Stomach (tissue), 9 donors: Measurements from ENCODE around the gene TLL1. TPM values are rescaled to one million over a fixed set of nuclear protein-coding genes. Genes with fewer than 3 reads are reported as not detected.

Experiments
- DNase-seq, 2 donors: peaks; one replicate each; pipeline versions ENCODE4 v3.0.0 to v3.0.0-alpha.2; 2013 to 2019
- H3K27ac ChIP-seq, 5 donors: fragments of 200-600 bp in 4 of 5; sonication (generic) in 4 of 5; one replicate each; pipeline ENCODE4 v1.5.1; 2013 to 2019; ENCODE audit warnings: mild to moderate bottlenecking in 1 of 5, moderate library complexity in 1 of 5
- H3K27me3 ChIP-seq, 3 donors: fragments of 200-600 bp; sonication (generic); one replicate each; pipeline ENCODE4 v1.5.1; 2017 to 2019; ENCODE audit warnings: mixed run types in 1 of 3
- H3K36me3 ChIP-seq, 4 donors: fragments of 200-600 bp; sonication (generic); 1 replicate in 3 of 4; 2 replicates in 1 of 4; pipeline ENCODE4 v1.5.1; 2016 to 2019
- H3K4me1 ChIP-seq, 4 donors: fragments of 200-600 bp; sonication (generic); one replicate each; pipeline ENCODE4 v1.5.1; 2016 to 2019
- H3K4me3 ChIP-seq, 4 donors: fragments of 200-600 bp; sonication (generic) in 3 of 4; one replicate each; pipeline ENCODE4 v1.5.1; 2016 to 2019; ENCODE audit warnings: mild to moderate bottlenecking in 1 of 4
- H3K9me3 ChIP-seq, 4 donors: fragments of 200-600 bp; sonication (generic); one replicate each; pipeline ENCODE4 v1.5.1; 2016 to 2019
- EP300 ChIP-seq: sonication (generic); formaldehyde crosslinking; IDR thresholded peaks from one replicate; pipeline ENCODE4 v1.6.1; 2017; ENCODE audit warnings: antibody characterized with exemption
- POLR2A ChIP-seq, 4 donors: fragments of 450-650 bp; IDR thresholded peaks; one replicate each; pipeline ENCODE4 v1.6.1; 2016; ENCODE audit warnings: antibody characterized with exemption in 4 of 4, control low read depth in 2 of 4, mild to moderate bottlenecking in 1 of 4, moderate library complexity in 1 of 4
- POLR2AphosphoS5 ChIP-seq, 3 donors: sonication (generic); formaldehyde crosslinking; IDR thresholded peaks; one replicate each; pipeline ENCODE4 v1.6.1; 2016; ENCODE audit warnings: antibody characterized with exemption in 3 of 3
- WGBS, 5 donors: extraction: QIAGEN DNeasy Blood & Tissue Kit in 3 of 5; methylation state at CpG; one replicate each; pipeline versions ENCODE4 v1.1.5 to v1.1.7; 2013 to 2018; 5-methylcytosine and 5-hydroxymethylcytosine counted together
- intact Hi-C: fragments of 100-400 bp; cut with DNase I; formaldehyde crosslinking; loops from one replicate; pipeline ENCODE4 v1.15.1; 2023; ENCODE audit warnings: low total_unique reads
- polyA plus RNA-seq, 3 donors: library from polyadenylated mRNA; stranded (reverse); fragments of 200-250 nt; gene quantifications; one replicate each; pipeline ENCODE4 v1.2.3, GENCODE V29; 2013
- total RNA-seq, 5 donors: library from RNA; depleted of rRNA; stranded (reverse); fragments of >200 nt; gene quantifications; one replicate each; pipeline versions ENCODE4 v1.1.0 to v1.2.3, GENCODE V29; 2014 to 2016
- TF ChIP-seq, protein P1 (sequence below), 7 experiments: fragments of 450-650 bp in 4 of 7; fragments of 200-600 bp in 3 of 7; sonication (generic) in 3 of 7; IDR thresholded peaks; one replicate each; pipeline ENCODE4 v1.5.1; 2016 to 2019; ENCODE audit warnings: antibody characterized with exemption in 7 of 7, control low read depth in 2 of 7, mild to moderate bottlenecking in 1 of 7
- donor health status: healthy with polysubstance abuse.
- donor health status: Bipolar disorder and iron deficiency.
- donor health status: healthy.

TLL1 gene
- total and polyA plus RNA-seq, 8 donors = under 0.01 to 27.5 (median 0.28) TPM; not detected in 1

DNA sequence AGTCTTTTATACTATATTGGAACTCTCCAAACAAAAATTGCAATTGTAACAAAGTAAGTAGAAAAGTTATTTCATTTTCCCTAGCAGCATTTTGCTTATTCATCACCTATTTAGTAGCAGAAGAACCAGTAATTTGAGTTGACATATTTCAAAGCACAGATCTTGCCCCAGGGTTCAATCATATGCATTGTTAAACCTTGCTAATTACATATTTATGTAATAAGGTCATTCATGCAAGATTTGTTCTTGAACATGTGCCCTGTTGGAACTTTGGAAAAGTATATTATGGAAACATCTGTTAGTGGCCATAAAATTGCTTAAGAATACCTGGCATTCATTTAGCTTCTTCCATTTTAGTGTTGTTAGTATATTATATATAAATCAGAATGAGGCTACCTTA lies 191.7 kb downstream of the TLL1 start:
- intact Hi-C loops = no loop called here
- Histone ChIP-seq H3K4me3 (no peak overlapping the region), H3K27me3 (no peaks in the 10 kb centered on the region), H3K36me3 (no peaks in the 10 kb centered on the region), H3K27ac (no peak overlapping the region), H3K4me1 (no peaks in the 10 kb centered on the region), H3K9me3 (no peaks in the 10 kb centered on the region)
- TF ChIP-seq EP300 = no peak
- TF ChIP-seq POLR2AphosphoS5 (IDR thresholded peaks at IDR 0.05) = no peak
- DNase-seq = no peak

DNA sequence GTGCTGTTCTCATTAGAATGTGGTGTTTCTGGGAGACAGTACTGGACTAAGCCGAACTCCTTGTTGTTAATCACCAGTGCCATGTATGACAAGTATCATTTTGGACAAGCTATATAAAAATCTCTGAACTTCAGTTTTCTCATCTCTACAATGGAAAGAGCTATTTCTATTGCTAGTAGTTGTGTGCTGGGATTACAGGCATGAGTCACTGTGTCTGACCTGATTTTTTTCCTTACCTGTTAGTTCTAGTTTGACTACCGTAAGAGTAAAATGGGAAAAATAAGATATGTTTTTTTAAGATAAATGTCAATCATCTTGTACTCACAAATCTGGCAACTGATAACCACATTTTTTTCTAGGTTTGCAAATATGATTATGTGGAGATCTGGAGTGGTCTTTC lies 192.3 kb downstream of the TLL1 start:
- no peaks in the 10 kb centered on the region for H3K9me3 ChIP-seq
- H3K36me3 ChIP-seq = no peaks in the 10 kb centered on the region
- H3K4me3 ChIP-seq = no peak overlapping the region
- no peaks in the 10 kb centered on the region for H3K27me3 ChIP-seq
- WGBS, 5 donors = 80 to 89% (median 87%) methylated on average over 2 of the region's 2 CpGs
- TF ChIP-seq POLR2A (IDR thresholded peaks at IDR 0.05) (no peak), EP300 (no peak), POLR2AphosphoS5 (IDR thresholded peaks at IDR 0.05) (no peak)
- TF ChIP-seq, protein P1, sequence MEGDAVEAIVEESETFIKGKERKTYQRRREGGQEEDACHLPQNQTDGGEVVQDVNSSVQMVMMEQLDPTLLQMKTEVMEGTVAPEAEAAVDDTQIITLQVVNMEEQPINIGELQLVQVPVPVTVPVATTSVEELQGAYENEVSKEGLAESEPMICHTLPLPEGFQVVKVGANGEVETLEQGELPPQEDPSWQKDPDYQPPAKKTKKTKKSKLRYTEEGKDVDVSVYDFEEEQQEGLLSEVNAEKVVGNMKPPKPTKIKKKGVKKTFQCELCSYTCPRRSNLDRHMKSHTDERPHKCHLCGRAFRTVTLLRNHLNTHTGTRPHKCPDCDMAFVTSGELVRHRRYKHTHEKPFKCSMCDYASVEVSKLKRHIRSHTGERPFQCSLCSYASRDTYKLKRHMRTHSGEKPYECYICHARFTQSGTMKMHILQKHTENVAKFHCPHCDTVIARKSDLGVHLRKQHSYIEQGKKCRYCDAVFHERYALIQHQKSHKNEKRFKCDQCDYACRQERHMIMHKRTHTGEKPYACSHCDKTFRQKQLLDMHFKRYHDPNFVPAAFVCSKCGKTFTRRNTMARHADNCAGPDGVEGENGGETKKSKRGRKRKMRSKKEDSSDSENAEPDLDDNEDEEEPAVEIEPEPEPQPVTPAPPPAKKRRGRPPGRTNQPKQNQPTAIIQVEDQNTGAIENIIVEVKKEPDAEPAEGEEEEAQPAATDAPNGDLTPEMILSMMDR (IDR thresholded peaks at IDR 0.05) = no peak
- no peaks in the 10 kb centered on the region for H3K4me1 ChIP-seq
- DNase-seq = no peak
- no peak overlapping the region for H3K27ac ChIP-seq
- intact Hi-C loops = no loop called here

DNA sequence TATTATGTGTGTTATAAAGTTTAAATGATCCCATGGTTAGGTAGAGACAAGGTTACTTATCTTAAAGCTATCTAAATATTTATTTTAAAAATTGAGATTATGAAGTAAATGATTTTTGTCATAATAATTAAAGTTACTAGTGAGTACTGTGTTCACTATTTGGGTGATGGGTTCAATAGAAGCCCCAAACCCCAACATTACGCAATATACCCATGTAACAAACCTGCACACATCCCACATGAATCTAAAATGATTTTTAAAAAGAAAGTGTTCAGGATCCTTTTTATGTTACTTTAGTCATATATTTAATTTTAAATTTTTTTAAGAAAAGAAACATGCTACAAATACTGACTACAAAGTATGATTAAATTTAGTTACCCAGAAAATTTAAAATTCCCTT lies 193.9 kb downstream of the TLL1 start:
- TF ChIP-seq POLR2AphosphoS5 (IDR thresholded peaks at IDR 0.05) = no peak
- TF ChIP-seq, protein P1 (IDR thresholded peaks at IDR 0.05) = no peak
- no peak for TF ChIP-seq EP300
- no peak overlapping the region for H3K27ac ChIP-seq
- no peaks in the 10 kb centered on the region for H3K27me3 ChIP-seq
- no peaks in the 10 kb centered on the region for H3K4me1 ChIP-seq
- H3K36me3 ChIP-seq = no peaks in the 10 kb centered on the region
- DNase-seq = no peak
- WGBS, 5 donors = 85 to 100% (median 97%) methylated on average over 1 of the region's 1 CpG
- no peaks in the 10 kb centered on the region for H3K9me3 ChIP-seq
- intact Hi-C loops = no loop called here
- no peak overlapping the region for H3K4me3 ChIP-seq

DNA sequence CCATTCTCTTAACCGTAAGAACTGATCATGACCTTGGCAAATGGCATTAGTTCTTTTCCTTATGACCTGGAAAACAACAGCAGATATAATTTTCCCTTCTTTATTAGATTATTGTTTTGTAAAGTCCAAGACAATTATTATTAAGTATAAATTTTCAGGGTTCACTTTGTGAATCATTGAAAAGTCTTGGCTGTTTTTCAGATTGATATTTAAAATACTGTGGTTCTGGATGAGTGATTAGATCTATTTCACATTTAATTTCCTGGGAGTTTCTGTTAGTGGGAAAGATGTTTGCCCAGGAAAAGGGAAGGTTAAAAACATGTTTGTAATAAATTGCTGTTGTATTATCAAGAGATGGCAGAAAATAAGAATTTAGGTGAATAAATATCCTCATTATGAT lies 194.9 kb downstream of the TLL1 start:
- no peak for DNase-seq
- Histone ChIP-seq H3K4me1 (no peaks in the 10 kb centered on the region), H3K27ac (no peak overlapping the region), H3K9me3 (no peaks in the 10 kb centered on the region), H3K4me3 (no peak overlapping the region), H3K27me3 (no peaks in the 10 kb centered on the region), H3K36me3 (no peaks in the 10 kb centered on the region)
- TF ChIP-seq EP300 (no peak), POLR2AphosphoS5 (IDR thresholded peaks at IDR 0.05) (no peak), POLR2A (IDR thresholded peaks at IDR 0.05) (no peak)
- TF ChIP-seq, protein P1 (IDR thresholded peaks at IDR 0.05) = no peak
- intact Hi-C loops = no loop called here
- WGBS, 5 donors = 51 to 63% (median 62%) methylated on average over 1 of the region's 1 CpG

DNA sequence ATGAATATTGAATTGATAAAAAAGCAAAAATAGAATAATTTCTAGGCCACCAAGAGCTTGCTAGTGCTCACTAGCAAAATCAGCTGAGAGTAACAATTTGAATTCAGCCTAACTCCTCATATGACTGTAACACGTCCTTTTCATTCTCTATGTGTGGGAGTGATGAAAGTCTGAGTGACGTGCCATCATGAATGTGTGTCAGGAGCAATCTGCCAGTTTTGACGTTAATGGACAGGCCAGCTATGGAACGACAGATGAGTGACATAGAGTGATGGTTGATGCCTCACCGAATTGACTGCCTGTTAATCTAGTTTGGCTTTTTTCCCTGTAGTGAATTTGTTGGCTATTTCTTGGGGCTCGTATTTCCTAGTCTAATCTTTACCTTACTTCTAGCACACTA lies 200.7 kb downstream of the TLL1 start:
- no peak overlapping the region for H3K4me3 ChIP-seq
- no peaks in the 10 kb centered on the region for H3K4me1 ChIP-seq
- DNase-seq = no peak
- no peaks in the 10 kb centered on the region for H3K9me3 ChIP-seq
- H3K36me3 ChIP-seq = no peaks in the 10 kb centered on the region
- H3K27ac ChIP-seq = no peak overlapping the region
- TF ChIP-seq, protein P1 (IDR thresholded peaks at IDR 0.05) = no peak
- no peak for TF ChIP-seq POLR2AphosphoS5 (IDR thresholded peaks at IDR 0.05)
- TF ChIP-seq EP300 = no peak
- TF ChIP-seq POLR2A (IDR thresholded peaks at IDR 0.05) = no peak
- WGBS, 5 donors = 77 to 85% (median 83%) methylated on average over 6 of the region's 6 CpGs
- H3K27me3 ChIP-seq = no peaks in the 10 kb centered on the region
- intact Hi-C loops = no loop called here
